ENCODE results near the gene LRFN5.
"Not testable (repeated sequence)": the region's sequence is repeated elsewhere in the genome, so short reads cannot be mapped to it uniquely, and the experiment has no call there.

LRFN5 gene

GRCh38 chr14:41905394-41905964 lies 298.8 kb downstream of the LRFN5 start:
- H3K9ac ChIP-seq (ENCODE audit: low read length) = no peak overlapping the region
- H2AFZ ChIP-seq (ENCODE audit: low read length) = no peak overlapping the region
- H3F3A ChIP-seq (ENCODE audit: insufficient read depth, low read length) = no peaks in the 10 kb centered on the region
- no peaks in the 10 kb centered on the region for H3K4me1 ChIP-seq (ENCODE audit: insufficient read depth, low read length, severe bottlenecking)
- no peaks in the 10 kb centered on the region for H3K36me3 ChIP-seq (ENCODE audit: insufficient read depth, low read length)
- no peaks in the 10 kb centered on the region for H3K27me3 ChIP-seq (ENCODE audit: insufficient read depth, low read length)
- no peaks in the 10 kb centered on the region for H3K79me2 ChIP-seq (ENCODE audit: insufficient read depth, low read length)
- H3K9me2 ChIP-seq (ENCODE audit: low read depth, low read length) = no peaks in the 10 kb centered on the region
- H3K4me3 ChIP-seq (ENCODE audit: low read depth, low read length, poor library complexity, severe bottlenecking) = no peak overlapping the region
- no peaks in the 10 kb centered on the region for H4K20me1 ChIP-seq (ENCODE audit: insufficient read depth, low read length)
- TF ChIP-seq CTCF (IDR thresholded peaks at IDR 0.05; ENCODE audit: low read length) (no peak), EZH2 (IDR thresholded peaks at IDR 0.05; ENCODE audit: borderline replicate concordance, low read length) (no peak)
- no peaks in the 10 kb centered on the region for H3K9me3 ChIP-seq (ENCODE audit: low read length)
- no peak overlapping the region for H3K27ac ChIP-seq (ENCODE audit: low read depth, low read length, poor library complexity, severe bottlenecking)
- no peak overlapping the region for H3K4me2 ChIP-seq (ENCODE audit: low read length)

- not testable (repeated sequence) for H3K27me3 ChIP-seq (ENCODE audit: insufficient read depth, low read length); H3K79me2 ChIP-seq (ENCODE audit: insufficient read depth, low read length); H3K27ac ChIP-seq (ENCODE audit: low read depth, low read length, poor library complexity, severe bottlenecking); H2AFZ ChIP-seq (ENCODE audit: low read length); H3K4me2 ChIP-seq (ENCODE audit: low read length); H3K4me1 ChIP-seq (ENCODE audit: insufficient read depth, low read length, severe bottlenecking); H3F3A ChIP-seq (ENCODE audit: insufficient read depth, low read length); H3K4me3 ChIP-seq (ENCODE audit: low read depth, low read length, poor library complexity, severe bottlenecking); H4K20me1 ChIP-seq (ENCODE audit: insufficient read depth, low read length); H3K9me2 ChIP-seq (ENCODE audit: low read depth, low read length); H3K9me3 ChIP-seq (ENCODE audit: low read length); H3K9ac ChIP-seq (ENCODE audit: low read length); H3K36me3 ChIP-seq (ENCODE audit: insufficient read depth, low read length)
Measured at GRCh38 chr14:41911155-41911554, 304.5 kb downstream of the LRFN5 start.

GRCh38 chr14:41913398-41913797 lies 306.7 kb downstream of the LRFN5 start:
- Histone ChIP-seq H3K4me1 (ENCODE audit: insufficient read depth, low read length, severe bottlenecking) (no peaks in the 10 kb centered on the region), H2AFZ (ENCODE audit: low read length) (no peak overlapping the region), H3K9me2 (ENCODE audit: low read depth, low read length) (no peaks in the 10 kb centered on the region), H3K79me2 (ENCODE audit: insufficient read depth, low read length) (no peaks in the 10 kb centered on the region), H3K4me2 (ENCODE audit: low read length) (no peak overlapping the region), H3K9me3 (ENCODE audit: low read length) (no peaks in the 10 kb centered on the region), H4K20me1 (ENCODE audit: insufficient read depth, low read length) (no peaks in the 10 kb centered on the region), H3F3A (ENCODE audit: insufficient read depth, low read length) (no peaks in the 10 kb centered on the region), H3K36me3 (ENCODE audit: insufficient read depth, low read length) (no peaks in the 10 kb centered on the region), H3K27me3 (ENCODE audit: insufficient read depth, low read length) (no peaks in the 10 kb centered on the region), H3K9ac (ENCODE audit: low read length) (no peak overlapping the region), H3K27ac (ENCODE audit: low read depth, low read length, poor library complexity, severe bottlenecking) (no peak overlapping the region), H3K4me3 (ENCODE audit: low read depth, low read length, poor library complexity, severe bottlenecking) (no peak overlapping the region)
- TF ChIP-seq EZH2 (IDR thresholded peaks at IDR 0.05; ENCODE audit: borderline replicate concordance, low read length) (no peak), CTCF (IDR thresholded peaks at IDR 0.05; ENCODE audit: low read length) (no peak)

- H3K4me1 ChIP-seq (ENCODE audit: insufficient read depth, low read length, severe bottlenecking) = no peaks in the 10 kb centered on the region
- no peaks in the 10 kb centered on the region for H3K9me3 ChIP-seq (ENCODE audit: low read length)
- TF ChIP-seq CTCF (IDR thresholded peaks at IDR 0.05; ENCODE audit: low read length) = no peak
- no peak for TF ChIP-seq EZH2 (IDR thresholded peaks at IDR 0.05; ENCODE audit: borderline replicate concordance, low read length)
- H2AFZ ChIP-seq (ENCODE audit: low read length) = no peak overlapping the region
- no peaks in the 10 kb centered on the region for H3K9me2 ChIP-seq (ENCODE audit: low read depth, low read length)
- no peaks in the 10 kb centered on the region for H3K79me2 ChIP-seq (ENCODE audit: insufficient read depth, low read length)
- H3K27ac ChIP-seq (ENCODE audit: low read depth, low read length, poor library complexity, severe bottlenecking) = no peak overlapping the region
- no peaks in the 10 kb centered on the region for H3K27me3 ChIP-seq (ENCODE audit: insufficient read depth, low read length)
- H3K36me3 ChIP-seq (ENCODE audit: insufficient read depth, low read length) = no peaks in the 10 kb centered on the region
- no peaks in the 10 kb centered on the region for H3F3A ChIP-seq (ENCODE audit: insufficient read depth, low read length)
- H3K4me2 ChIP-seq (ENCODE audit: low read length) = no peak overlapping the region
- no peak overlapping the region for H3K9ac ChIP-seq (ENCODE audit: low read length)
- H3K4me3 ChIP-seq (ENCODE audit: low read depth, low read length, poor library complexity, severe bottlenecking) = no peak overlapping the region
- H4K20me1 ChIP-seq (ENCODE audit: insufficient read depth, low read length) = no peaks in the 10 kb centered on the region
Measured at GRCh38 chr14:41915732-41916131, 309.1 kb downstream of the LRFN5 start.

Measured in OCI-LY1 (cell line).